SIG-M5 treated with dmso at 0.1 percent for 504 hours (cell line): ENCODE data around the gene TRDMT1.

ENCODE experiments used
- DNase-seq: peaks from one replicate; lab custom pipeline; 2025; ENCODE audit not compliant: unreplicated experiment; lab: John Stamatoyannopoulos, UW

The TRDMT1 gene, protein sequence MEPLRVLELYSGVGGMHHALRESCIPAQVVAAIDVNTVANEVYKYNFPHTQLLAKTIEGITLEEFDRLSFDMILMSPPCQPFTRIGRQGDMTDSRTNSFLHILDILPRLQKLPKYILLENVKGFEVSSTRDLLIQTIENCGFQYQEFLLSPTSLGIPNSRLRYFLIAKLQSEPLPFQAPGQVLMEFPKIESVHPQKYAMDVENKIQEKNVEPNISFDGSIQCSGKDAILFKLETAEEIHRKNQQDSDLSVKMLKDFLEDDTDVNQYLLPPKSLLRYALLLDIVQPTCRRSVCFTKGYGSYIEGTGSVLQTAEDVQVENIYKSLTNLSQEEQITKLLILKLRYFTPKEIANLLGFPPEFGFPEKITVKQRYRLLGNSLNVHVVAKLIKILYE

DNA sequence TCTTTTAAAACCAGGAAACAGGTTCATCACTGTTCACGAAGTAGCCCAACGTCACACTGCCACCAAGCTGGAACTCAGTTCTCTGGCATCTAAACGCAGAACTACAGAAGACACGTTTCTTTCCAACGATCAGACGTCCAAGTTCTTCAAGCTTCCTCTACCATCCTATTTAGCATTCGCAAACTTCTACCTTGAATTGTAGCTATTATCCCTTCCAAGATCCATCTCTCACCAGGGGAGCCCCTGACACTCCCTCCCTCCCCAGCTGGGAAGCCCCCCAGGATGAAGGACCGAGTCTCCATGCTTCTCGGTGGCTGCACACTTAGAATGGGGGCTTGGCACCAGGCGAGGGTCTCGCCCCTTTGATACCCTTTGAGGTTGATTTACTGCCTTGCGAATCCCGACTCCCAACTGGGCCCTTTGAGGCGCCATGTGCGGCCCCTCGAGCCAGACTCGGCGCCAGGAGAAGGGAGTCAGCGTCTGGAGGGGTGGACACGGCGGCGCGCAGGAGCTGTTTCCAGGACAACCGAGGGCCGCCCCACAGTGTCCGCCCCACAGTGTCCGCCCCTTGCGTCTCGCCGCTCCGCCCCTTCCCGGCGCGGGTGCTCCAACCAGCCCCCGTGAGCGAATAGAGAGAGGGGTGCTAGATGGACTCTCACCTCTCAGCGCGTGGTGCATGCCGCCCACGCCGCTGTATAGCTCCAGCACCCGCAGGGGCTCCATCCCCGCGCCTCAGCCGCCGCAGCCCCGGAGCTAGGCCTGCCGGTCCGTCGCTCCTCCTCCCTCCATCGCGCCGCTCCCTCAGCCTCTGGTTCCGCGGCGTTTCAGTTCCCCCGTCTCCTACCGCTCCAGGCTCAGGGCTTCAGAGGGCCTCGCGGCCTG, at the start of gene TRDMT1:
TSS of gene TRDMT1 (minus strand) at position 761 of the 882 bp plus-strand sequence. CDS start at position 723, 38 bp downstream.
- DNase-seq, result peak; percentile 69

DNA sequence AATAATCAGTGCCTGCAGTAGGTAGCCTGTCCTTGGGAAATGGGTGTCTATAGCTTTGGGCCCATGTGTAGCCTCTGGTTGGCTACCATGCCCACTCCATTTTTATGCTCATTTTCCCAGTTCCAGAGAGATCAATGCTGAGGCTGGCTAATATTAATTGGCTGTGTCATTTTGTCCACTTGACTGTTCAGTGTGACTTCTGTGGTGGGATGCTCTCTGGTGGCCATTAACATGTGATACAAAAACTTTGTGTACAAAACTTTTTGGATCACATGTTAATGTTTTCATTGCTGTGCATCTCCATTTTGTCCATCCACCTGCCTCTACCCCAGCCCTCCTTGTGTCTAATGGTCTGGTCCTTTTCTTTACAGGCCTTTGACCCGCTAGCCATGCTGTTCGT, 49.3 kb upstream of the TRDMT1 start:
- DNase-seq, result no peak

DNA sequence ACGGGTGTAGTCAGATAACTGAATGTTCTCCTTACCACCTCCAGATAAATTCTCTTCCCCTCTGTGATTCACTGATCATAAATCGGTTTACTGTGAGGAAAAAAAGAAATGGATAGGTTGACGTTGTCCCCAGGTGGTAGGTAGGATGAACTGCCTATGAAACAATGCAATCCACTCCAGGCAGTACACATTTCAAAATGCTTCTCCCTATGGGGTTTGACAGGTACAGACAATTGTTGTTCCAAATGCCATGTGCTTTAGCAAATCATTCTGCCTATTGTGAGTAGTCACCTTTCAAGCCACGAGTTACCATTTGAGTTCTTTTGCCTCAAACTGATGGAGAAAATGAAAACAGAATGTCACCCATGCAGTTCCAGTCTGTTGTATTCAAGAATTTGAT, 48.3 kb upstream of the TRDMT1 start:
- peak; percentile 7 for DNase-seq

DNA sequence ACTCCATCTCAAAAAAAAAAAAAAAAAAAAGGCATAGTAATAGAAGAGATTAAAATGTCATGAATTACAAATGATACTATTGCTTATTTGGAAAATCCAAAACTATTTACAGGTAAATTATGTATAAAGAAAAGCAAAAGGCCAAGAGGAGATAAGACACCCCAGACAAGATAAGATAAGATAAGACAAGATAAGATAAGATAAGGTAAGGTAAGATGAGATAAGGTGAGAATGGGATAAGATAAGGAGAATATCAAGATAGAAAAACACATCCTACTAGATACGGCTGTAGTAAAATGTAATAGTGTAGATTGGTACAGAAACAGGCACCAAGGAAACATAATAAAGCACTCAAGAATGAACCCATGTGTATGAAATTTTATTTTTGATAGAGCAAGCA, 47.5 kb upstream of the TRDMT1 start:
- DNase-seq, result no peak

GRCh38 chr10:17247210-17247609, 45.7 kb upstream of the TRDMT1 start:
- no peak for DNase-seq

DNA sequence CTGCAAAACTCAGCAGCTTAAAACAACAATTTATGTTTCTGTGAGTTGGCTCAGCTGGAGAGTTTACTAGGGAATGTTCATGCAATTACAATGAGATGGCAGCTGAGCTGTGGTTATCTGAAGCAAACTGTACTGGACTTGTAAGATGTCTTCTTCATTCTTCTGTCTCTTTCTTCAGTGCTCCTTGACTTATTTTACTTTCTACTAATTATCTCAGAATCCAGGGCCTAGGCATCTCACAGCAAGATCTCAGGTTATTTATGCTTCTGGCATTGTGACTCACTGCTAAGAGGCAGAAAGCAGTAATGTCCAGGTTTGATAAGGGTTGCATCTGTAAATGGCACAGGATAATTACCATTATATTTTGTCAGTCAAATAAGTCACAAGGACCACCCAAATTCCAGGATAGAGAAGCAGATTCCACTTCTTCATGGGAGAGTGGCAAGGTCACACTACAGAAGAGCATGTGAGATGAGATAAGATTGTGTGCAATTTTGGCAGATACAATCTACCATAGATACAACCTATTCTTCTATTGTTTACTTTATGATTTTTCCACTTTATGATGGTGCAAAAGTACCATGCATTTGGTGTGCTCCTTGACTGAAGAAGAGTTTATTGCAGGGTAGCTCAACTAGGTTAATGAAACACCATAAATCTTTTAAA, 43.4 kb upstream of the TRDMT1 start:
- DNase-seq, result no peak

GRCh38 chr10:17241611-17242333, 40.3 kb upstream of the TRDMT1 start:
- DNase-seq, result no peak

DNA sequence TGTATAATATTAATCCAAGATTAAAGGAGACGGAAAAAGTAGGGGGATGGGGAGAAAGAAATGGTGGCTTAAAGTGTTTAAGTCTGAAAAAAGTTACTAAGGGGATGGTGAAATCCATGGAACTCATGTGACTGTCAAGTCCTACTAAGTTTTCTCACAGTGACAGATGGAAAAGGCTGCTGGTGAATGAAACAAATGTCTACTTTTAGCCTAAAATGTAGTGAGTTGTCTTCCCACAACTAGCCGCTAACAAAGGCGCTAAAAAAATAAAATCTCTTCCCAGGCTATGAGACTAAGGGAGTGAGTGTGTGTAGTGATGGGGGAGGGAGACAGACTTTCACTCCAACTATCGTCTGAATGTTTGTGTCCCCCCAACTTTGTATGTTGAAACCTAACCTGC, 39.1 kb upstream of the TRDMT1 start:
- no peak for DNase-seq

- no peak for DNase-seq
Measured at GRCh38 chr10:17240096-17240495, 38.6 kb upstream of the TRDMT1 start.

DNA sequence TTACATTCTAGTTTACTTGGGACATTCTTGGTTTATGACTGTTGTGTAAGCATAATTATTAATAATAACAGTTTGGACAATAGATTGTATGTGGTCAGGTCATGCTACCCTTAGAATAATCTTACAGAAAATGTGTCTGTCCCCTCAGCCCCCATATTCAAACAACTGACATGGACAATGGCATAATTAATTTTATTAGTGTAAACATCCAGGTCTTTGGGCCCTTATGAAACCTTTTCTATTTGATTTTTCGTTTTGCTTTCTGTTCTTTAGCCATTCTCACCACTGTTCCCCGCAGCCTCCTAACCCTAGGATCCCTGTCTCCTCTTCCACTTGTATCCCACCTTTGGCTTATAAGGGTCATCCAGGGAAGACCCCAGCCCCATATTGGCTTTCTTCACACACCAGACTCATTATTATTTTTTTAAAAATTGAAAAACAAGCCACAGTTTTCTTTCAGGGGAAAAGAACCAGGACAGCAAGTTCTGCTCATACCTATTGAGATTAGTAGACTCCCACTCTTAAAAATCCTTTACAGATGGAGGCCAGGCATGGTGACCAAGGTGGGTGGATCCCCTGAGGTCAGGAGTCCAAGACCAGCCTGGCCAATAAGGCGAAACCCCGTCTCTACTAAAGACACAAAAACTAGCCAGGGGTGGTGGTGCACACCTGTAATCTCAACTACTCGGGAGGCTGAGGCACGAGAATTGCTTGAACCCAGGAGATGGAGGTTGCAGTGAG, 38.0 kb upstream of the TRDMT1 start:
- no peak for DNase-seq

DNA sequence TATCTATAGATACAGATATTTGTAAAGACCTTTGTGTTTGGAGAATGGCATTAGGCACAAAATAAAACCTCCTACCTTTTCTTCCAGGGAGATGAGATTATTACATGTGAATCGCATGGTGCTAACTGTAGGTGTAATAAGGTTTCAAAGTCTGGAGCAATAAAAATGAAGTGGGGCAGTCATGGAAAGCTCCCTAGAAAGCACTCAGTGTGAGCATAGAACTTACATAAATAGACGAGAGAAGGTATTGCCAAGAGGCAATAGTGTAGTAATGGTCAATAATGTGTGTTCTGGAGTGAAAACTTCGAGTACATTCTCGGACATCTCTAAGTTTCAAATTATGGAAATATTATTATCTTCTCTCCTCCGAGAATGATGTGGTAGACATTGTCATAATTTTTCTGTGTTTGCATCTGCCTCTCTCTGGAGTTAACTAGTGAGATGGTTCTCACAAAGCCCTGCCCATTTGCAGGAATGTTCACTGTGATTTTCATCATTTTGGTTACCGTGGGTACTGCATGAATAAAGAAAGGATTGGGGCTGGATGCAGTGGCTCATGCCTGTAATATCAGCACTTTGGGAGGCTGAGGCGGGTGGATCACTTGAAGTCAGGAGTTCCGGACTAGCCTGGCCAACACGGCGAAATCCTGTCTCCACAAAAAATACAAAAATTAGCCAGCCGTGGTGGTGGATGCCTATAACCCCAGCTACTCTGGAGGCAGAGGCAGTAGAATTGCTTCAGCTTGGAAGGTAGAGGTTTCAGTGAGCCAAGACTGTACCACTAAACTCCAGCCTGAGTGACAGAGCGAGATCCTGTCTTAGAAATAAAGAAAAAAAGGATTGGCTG, 37.2 kb upstream of the TRDMT1 start:
- no peak for DNase-seq

DNA sequence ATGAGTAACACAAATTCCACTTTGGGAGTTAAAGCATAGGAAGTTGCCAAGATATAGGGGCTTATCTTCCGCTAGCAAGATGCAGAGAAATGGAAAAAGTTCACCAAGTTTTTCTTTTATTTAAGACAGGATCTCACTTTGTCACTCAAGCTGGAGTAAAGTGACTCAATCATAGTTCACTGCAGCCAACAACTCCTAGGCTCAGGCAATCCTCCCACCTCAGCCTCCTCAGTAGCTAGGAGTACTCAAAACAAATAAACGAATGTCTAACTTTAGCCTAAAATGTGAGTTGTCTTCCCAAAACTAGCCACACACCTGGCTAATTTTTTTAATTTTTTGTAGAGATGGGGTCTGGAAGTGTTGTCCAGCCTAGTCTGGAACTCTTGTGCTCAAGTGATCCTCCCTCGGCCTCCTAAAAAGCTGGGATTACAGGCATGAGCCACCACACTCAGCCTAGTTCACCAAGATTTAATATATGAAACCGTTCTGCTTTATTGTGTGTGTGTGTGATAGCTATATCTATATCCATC, 36.5 kb upstream of the TRDMT1 start:
- DNase-seq, result no peak

DNA sequence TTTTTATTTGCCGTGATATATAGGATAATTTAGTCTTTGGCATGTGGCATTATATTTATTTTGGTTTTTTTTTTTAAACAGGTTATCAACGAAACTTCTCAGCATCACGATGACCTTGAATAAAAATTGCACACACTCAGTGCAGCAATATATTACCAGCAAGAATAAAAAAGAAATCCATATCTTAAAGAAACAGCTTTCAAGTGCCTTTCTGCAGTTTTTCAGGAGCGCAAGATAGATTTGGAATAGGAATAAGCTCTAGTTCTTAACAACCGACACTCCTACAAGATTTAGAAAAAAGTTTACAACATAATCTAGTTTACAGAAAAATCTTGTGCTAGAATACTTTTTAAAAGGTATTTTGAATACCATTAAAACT, 35.7 kb upstream of the TRDMT1 start:
- no peak for DNase-seq

DNA sequence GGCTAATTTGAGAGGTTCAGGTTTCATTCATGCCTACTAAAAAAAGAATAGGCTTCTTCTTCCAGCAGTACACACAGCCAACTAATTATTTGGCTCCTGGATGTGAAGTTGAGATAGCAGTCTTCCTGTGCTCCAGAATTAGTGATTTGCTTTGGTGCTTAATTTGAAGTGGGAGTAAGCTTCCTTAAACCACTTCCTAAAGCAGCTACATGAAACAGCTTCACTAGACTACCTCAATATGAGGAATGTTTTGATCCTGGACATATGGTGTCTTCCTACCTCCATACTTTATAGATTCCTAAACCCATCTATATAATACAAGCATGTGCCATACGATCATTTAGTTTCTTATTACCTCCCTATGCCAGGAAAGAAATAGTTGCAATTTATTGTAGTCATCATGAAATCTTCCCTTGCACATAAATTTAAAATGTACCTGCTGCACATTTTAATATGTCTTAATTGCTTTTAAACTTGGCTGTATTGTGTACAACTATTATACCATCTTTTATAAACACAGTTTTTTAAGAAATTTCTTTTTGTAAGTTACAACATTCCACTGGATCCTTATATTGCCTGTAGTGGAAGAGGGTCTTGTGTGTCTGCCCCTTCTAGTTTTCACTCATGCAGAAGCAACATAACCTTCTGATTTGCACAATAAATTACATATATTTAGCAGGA, 35.1 kb upstream of the TRDMT1 start:
- no peak for DNase-seq

- no peak for DNase-seq
Measured at GRCh38 chr10:17235136-17235535, 33.7 kb upstream of the TRDMT1 start.

DNA sequence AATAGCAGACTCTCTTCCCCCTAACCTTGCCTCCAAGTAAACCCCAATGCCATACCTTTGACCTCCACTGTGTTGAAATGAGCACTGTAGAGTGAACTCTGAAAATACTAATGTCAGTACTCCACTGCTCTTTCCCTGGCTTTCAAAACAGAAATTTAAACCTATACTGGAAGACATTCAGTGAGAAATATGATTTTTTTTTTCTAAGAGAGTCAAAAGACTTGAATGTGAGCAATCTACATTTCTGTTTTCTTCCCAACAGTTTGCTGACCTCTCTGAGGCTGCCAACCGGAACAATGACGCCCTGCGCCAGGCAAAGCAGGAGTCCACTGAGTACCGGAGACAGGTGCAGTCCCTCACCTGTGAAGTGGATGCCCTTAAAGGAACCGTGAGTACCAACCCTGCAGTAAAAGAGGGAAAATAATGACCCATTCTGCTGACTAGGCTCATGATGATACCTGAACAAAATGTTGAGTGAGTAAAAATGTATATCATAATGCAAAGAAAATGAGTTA, 33.0 kb upstream of the TRDMT1 start:
- DNase-seq, result no peak

DNA sequence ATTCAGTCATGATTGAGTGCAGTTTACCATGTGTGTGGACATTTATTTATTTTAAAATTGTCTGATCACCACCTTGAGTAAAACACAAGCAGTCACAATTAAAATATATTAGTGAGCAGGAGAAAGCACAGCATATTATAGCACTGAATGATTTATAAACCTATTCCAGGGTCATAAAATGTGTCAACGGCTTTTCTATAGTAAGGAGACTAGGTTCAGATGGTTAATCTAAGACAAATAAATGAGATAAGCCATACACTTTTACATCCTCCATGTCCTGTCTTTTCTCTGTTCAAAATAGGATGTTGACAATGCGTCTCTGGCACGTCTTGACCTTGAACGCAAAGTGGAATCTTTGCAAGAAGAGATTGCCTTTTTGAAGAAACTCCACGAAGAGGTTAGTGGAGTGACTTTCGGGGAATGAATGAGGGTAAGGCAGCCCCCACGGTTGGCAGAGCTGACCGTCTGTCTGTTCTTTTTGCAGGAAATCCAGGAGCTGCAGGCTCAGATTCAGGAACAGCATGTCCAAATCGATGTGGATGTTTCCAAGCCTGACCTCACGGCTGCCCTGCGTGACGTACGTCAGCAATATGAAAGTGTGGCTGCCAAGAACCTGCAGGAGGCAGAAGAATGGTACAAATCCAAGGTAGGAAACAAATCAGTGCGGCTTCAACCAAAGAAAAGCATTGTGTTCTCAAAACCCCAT, 32.0 kb upstream of the TRDMT1 start:
- DNase-seq, result no peak
